HepG2 (cell line): ENCODE measurements around the gene RAB3D. TPM values are rescaled to one million over a fixed set of nuclear protein-coding genes. Genes with fewer than 3 reads are reported as not detected.

Experiments used
- ELK4 ChIP-seq: sonication (generic); formaldehyde crosslinking; IDR thresholded peaks from 2 replicates; pipeline ENCODE4 v1.9.0; 2021; ENCODE audit warnings: missing genetic modification reagents, borderline replicate concordance
- HIVEP1 ChIP-seq: sonication (generic); formaldehyde crosslinking; IDR thresholded peaks from 2 replicates; pipeline ENCODE4 v1.4.0; 2020; ENCODE audit warnings: mild to moderate bottlenecking, missing genetic modification reagents
- NFKB2 ChIP-seq: sonication (generic); formaldehyde crosslinking; IDR thresholded peaks from 2 replicates; pipeline ENCODE4 v1.4.0; 2020; ENCODE audit warnings: missing genetic modification reagents, borderline replicate concordance
- TFDP1 ChIP-seq: IDR thresholded peaks from 2 replicates; pipeline ENCODE4 v1.6.1; 2016; ENCODE audit warnings: missing compliant biosample characterization, missing genetic modification reagents, borderline replicate concordance
- ZBTB26 ChIP-seq: IDR thresholded peaks from 2 replicates; pipeline ENCODE4 v1.6.1; 2016; ENCODE audit warnings: missing compliant biosample characterization, missing genetic modification reagents, borderline replicate concordance
- ZNF234 ChIP-seq: sonication (generic); formaldehyde crosslinking; conservative IDR thresholded peaks from 2 replicates; pipeline ENCODE4 v1.5.1; 2020; ENCODE audit warnings: mild to moderate bottlenecking, missing genetic modification reagents
- ZNF280D ChIP-seq: sonication (generic); formaldehyde crosslinking; IDR thresholded peaks from 2 replicates; pipeline ENCODE4 v1.5.1; 2020; ENCODE audit warnings: mild to moderate bottlenecking, missing genetic modification reagents
- ZNF318 ChIP-seq: sonication (generic); formaldehyde crosslinking; IDR thresholded peaks from 2 replicates; pipeline ENCODE4 v1.4.0; 2020; ENCODE audit warnings: mild to moderate bottlenecking, missing genetic modification reagents
- ZNF383 ChIP-seq: sonication (generic); formaldehyde crosslinking; IDR thresholded peaks from 2 replicates; pipeline ENCODE4 v1.4.0; 2020; ENCODE audit warnings: missing genetic modification reagents, mild to moderate bottlenecking, borderline replicate concordance
- ZNF570 ChIP-seq: sonication (generic); formaldehyde crosslinking; IDR thresholded peaks from 2 replicates; pipeline ENCODE4 v1.4.0; 2020; ENCODE audit warnings: mild to moderate bottlenecking, missing genetic modification reagents, borderline replicate concordance
- ZNF740 ChIP-seq: sonication (generic); formaldehyde crosslinking; IDR thresholded peaks from 2 replicates; pipeline ENCODE4 v1.4.0; 2020; ENCODE audit warnings: missing genetic modification reagents
- polyA plus RNA-seq, 8 experiments: library from polyadenylated mRNA; depleted of rRNA in 3 of 8; stranded (reverse) in 7 of 8; unstranded in 1 of 8; fragments of >200 nt; fragmentation: Illumina TruSeq in 4 of 8; extraction: Trizol in 4 of 8; gene quantifications; 2 replicates each; pipeline versions ENCODE4 v1.2.1 to v1.2.3, GENCODE V29; 2011 to 2016; ENCODE audit warnings: low read depth in 4 of 8, missing spikeins in 1 of 8, mixed read lengths in 1 of 8; ENCODE audit not compliant: insufficient read depth in 1 of 8
- total RNA-seq, 5 experiments: library from RNA; depleted of rRNA; stranded (reverse); fragments of >200 nt; fragmentation: Illumina TruSeq; extraction: Trizol; gene quantifications; 2 replicates each; pipeline ENCODE4 v1.2.3, GENCODE V29; 2016; ENCODE audit warnings: low read depth in 1 of 5

The RAB3D gene
- total and polyA plus RNA-seq, 2 of the 13 experiments (the other 11 are each of a cell fraction or from before 2014, with no cell fraction given): 2.0 to 16.1 TPM

- TF ChIP-seq ZNF318 (CRISPR knock-in tag) (peak; percentile 32; the same call in 1 of the 2 replicates), ZNF570 (0 out of 2 replicates have a peak, but pooled peaks have one; percentile 39), ZNF234 (CRISPR knock-in tag) (no peak), ZNF280D (CRISPR knock-in tag) (no peak), TFDP1 (0 out of 2 replicates have a peak, but pooled peaks have one; percentile 17), NFKB2 (CRISPR knock-in tag) (no peak), ZNF383 (peak; percentile 56; the same call in 1 of the 2 replicates), ZBTB26 (CRISPR knock-in tag) (peak; percentile 16; the same call in 1 of the 2 replicates), HIVEP1 (CRISPR knock-in tag) (0 out of 2 replicates have a peak, but pooled peaks have one; percentile 5), ELK4 (no peak), ZNF740 (CRISPR knock-in tag) (no peak)
Observed at GRCh38 chr19:11345122-11345803, 5.8 kb upstream of the RAB3D start (continued).
